ENCODE results near the gene CHRND. TPM values are rescaled to one million over a fixed set of nuclear protein-coding genes. Genes with fewer than 3 reads are reported as not detected.
A peak's percentile ranks its signal among the peaks of the same experiment; 100 is the strongest.

CHRND gene
- total and polyA plus RNA-seq, 2 donors from 2014 or later, result not detected

GRCh38 chr2:232478571-232479340 lies 47.2 kb upstream of the CHRND start:
- DNase-seq (peak in 2 of 5 donors; percentile 38 to 65), FAIRE-seq (no peak)
- no peak for TF ChIP-seq CTCF (IDR thresholded peaks at IDR 0.05; ENCODE audit: borderline replicate concordance, extremely low read depth, insufficient read depth)

GRCh38 chr2:232479341-232480200 lies 46.4 kb upstream of the CHRND start:
- Histone ChIP-seq H3K36me3 (ENCODE audit: control insufficient read depth in 2 of 3, insufficient read depth in 3 of 3, low read length in 3 of 3) (no peaks in the 10 kb centered on the region), H3K9ac (ENCODE audit: low read length in 3 of 3) (no peak overlapping the region), H3K4me3 (ENCODE audit: low read length in 3 of 3) (no peak overlapping the region), H3K9me3 (ENCODE audit: control insufficient read depth in 2 of 3, insufficient read depth in 1 of 3, low read length in 3 of 3) (no peaks in the 10 kb centered on the region), H3K4me1 (ENCODE audit: control insufficient read depth in 2 of 3, insufficient read depth in 2 of 3, low read depth in 1 of 3, low read length in 3 of 3) (no peaks in the 10 kb centered on the region), H3K27ac (ENCODE audit: low read depth in 2 of 2, low read length in 2 of 2) (no peak overlapping the region), H3K27me3 (ENCODE audit: control insufficient read depth, insufficient read depth, low read length) (peaks cover 4% of the 10 kb centered on the region)
- peak in 3 of 5 donors; percentile 19 to 60 (median 41) for DNase-seq
- no peak for TF ChIP-seq CTCF (IDR thresholded peaks at IDR 0.05; ENCODE audit: borderline replicate concordance, extremely low read depth, insufficient read depth)
- intact Hi-C loops (cut with DNase I), result no loop called here
- no peak for FAIRE-seq

More at GRCh38 chr2:232478571-232479340, 47.2 kb upstream of the CHRND start:
- Histone ChIP-seq H3K36me3 (ENCODE audit: control insufficient read depth in 2 of 3, insufficient read depth in 3 of 3, low read length in 3 of 3) (no peaks in the 10 kb centered on the region), H3K9ac (ENCODE audit: low read length in 3 of 3) (no peak overlapping the region), H3K4me1 (ENCODE audit: control insufficient read depth in 2 of 3, insufficient read depth in 2 of 3, low read depth in 1 of 3, low read length in 3 of 3) (no peaks in the 10 kb centered on the region), H3K9me3 (ENCODE audit: control insufficient read depth in 2 of 3, insufficient read depth in 1 of 3, low read length in 3 of 3) (no peaks in the 10 kb centered on the region), H3K4me3 (ENCODE audit: low read length in 3 of 3) (no peak overlapping the region), H3K27me3 (ENCODE audit: control insufficient read depth, insufficient read depth, low read length) (no peaks in the 10 kb centered on the region), H3K27ac (ENCODE audit: low read depth in 2 of 2, low read length in 2 of 2) (no peak overlapping the region)
- intact Hi-C loops (cut with DNase I), result no loop called here

GRCh38 chr2:232480201-232481190 lies 45.5 kb upstream of the CHRND start:
- no peak overlapping the region for H3K27ac ChIP-seq (ENCODE audit: low read depth in 2 of 2, low read length in 2 of 2)
- FAIRE-seq (no peak), DNase-seq (peak in 2 of 5 donors; percentile 41 to 64)
- H3K4me3 ChIP-seq (ENCODE audit: low read length in 3 of 3), result no peak overlapping the region
- H3K36me3 ChIP-seq (ENCODE audit: control insufficient read depth in 2 of 3, insufficient read depth in 3 of 3, low read length in 3 of 3), result no peaks in the 10 kb centered on the region
- no peak overlapping the region for H3K9ac ChIP-seq (ENCODE audit: low read length in 3 of 3)
- no peak for TF ChIP-seq CTCF (IDR thresholded peaks at IDR 0.05; ENCODE audit: borderline replicate concordance, extremely low read depth, insufficient read depth)
- H3K9me3 ChIP-seq (ENCODE audit: control insufficient read depth in 2 of 3, insufficient read depth in 1 of 3, low read length in 3 of 3), result no peaks in the 10 kb centered on the region
- no peaks in the 10 kb centered on the region for H3K4me1 ChIP-seq (ENCODE audit: control insufficient read depth in 2 of 3, insufficient read depth in 2 of 3, low read depth in 1 of 3, low read length in 3 of 3)
- intact Hi-C loops (cut with DNase I), result no loop called here
- peaks cover 12% of the 10 kb centered on the region for H3K27me3 ChIP-seq (ENCODE audit: control insufficient read depth, insufficient read depth, low read length)
